BLaER1 treated with 17β-estradiol and CSF1 and Interleukin-3, amounts not matched to agents 10 nM and 100 nM (cell line): ENCODE data around the gene SAMD7.

Source experiments
- H3K27ac ChIP-seq, 11 experiments: shearing (Covaris generic); formaldehyde crosslinking; 2 replicates each; pipeline ENCODE4 v1.8.1; 2022
- H3K27me3 ChIP-seq, 11 experiments: shearing (Covaris generic); formaldehyde crosslinking; 2 replicates each; pipeline ENCODE4 v1.8.1; 2022
- H3K36me3 ChIP-seq, 11 experiments: shearing (Covaris generic); formaldehyde crosslinking; 2 replicates each; pipeline ENCODE4 v1.8.1; 2022
- H3K4me1 ChIP-seq, 10 experiments: shearing (Covaris generic); formaldehyde crosslinking; 2 replicates each; pipeline ENCODE4 v1.8.1; 2022
- H3K4me2 ChIP-seq, 11 experiments: shearing (Covaris generic); formaldehyde crosslinking; 2 replicates each; pipeline ENCODE4 v1.8.1; 2022
- H3K4me3 ChIP-seq, 10 experiments: shearing (Covaris generic); formaldehyde crosslinking; 2 replicates each; pipeline ENCODE4 v1.8.1; 2022
- H3K9ac ChIP-seq, 11 experiments: shearing (Covaris generic); formaldehyde crosslinking; 2 replicates each; pipeline ENCODE4 v1.8.1; 2022
- H3K9me3 ChIP-seq, 11 experiments: shearing (Covaris generic); formaldehyde crosslinking; replicated peaks in 1 of 11; 2 replicates each; pipeline ENCODE4 v1.8.1; 2022
- H4K20me1 ChIP-seq, 11 experiments: shearing (Covaris generic); formaldehyde crosslinking; 2 replicates each; pipeline ENCODE4 v1.8.1; 2022
- Cebpa-rat ChIP-seq, 11 experiments: shearing (Covaris generic); IDR thresholded peaks; 2 replicates each; pipeline ENCODE4 v1.8.1; 2022

Gene SAMD7

GRCh38 chr3:169984292-169984691, 72.9 kb downstream of the SAMD7 start:
- Histone ChIP-seq H3K4me2 (peak overlapping the region in 8 of 11 experiments; percentile 3 to 61 (median 32); a peak in 12 of 22 replicates), H3K9ac (no peak overlapping the region), H3K9me3 (peaks cover 0 to 4% (median 0%) of the 10 kb centered on the region in 11 experiments; a peak in 1 of 22 replicates), H3K4me1 (peaks cover 8 to 20% (median 14%) of the 10 kb centered on the region in 10 experiments; a peak in 19 of 20 replicates), H3K27ac (peak overlapping the region in 2 of 11 experiments; percentile 25 to 40; a peak in 4 of 22 replicates), H3K27me3 (no peaks in the 10 kb centered on the region), H4K20me1 (peaks cover 0 to 17% (median 0%) of the 10 kb centered on the region in 11 experiments; a peak in 3 of 22 replicates), H3K36me3 (peaks cover 93 to 100% (median 99%) of the 10 kb centered on the region in 11 experiments), H3K4me3 (no peak overlapping the region)
- TF ChIP-seq Cebpa-rat (IDR thresholded peaks at IDR 0.05), result peak in 1 of 11 experiments; percentile 45; a peak in 1 of 22 replicates
